ENCODE measurements around the gene SNTG2.

- TF ChIP-seq, protein P1, sequence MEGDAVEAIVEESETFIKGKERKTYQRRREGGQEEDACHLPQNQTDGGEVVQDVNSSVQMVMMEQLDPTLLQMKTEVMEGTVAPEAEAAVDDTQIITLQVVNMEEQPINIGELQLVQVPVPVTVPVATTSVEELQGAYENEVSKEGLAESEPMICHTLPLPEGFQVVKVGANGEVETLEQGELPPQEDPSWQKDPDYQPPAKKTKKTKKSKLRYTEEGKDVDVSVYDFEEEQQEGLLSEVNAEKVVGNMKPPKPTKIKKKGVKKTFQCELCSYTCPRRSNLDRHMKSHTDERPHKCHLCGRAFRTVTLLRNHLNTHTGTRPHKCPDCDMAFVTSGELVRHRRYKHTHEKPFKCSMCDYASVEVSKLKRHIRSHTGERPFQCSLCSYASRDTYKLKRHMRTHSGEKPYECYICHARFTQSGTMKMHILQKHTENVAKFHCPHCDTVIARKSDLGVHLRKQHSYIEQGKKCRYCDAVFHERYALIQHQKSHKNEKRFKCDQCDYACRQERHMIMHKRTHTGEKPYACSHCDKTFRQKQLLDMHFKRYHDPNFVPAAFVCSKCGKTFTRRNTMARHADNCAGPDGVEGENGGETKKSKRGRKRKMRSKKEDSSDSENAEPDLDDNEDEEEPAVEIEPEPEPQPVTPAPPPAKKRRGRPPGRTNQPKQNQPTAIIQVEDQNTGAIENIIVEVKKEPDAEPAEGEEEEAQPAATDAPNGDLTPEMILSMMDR (IDR thresholded peaks at IDR 0.05; ENCODE audit: extremely low read depth in 1 of 2, insufficient read depth in 1 of 2, low read depth in 1 of 2, low read length in 2 of 2) = no peak
- no peak for TF ChIP-seq MYC (IDR thresholded peaks at IDR 0.05; ENCODE audit: low read depth, low read length)
- no peak for TF ChIP-seq GATA2 (IDR thresholded peaks at IDR 0.05; ENCODE audit: insufficient read depth, insufficient read length, low read depth, low read length)
- TF ChIP-seq EZH2 (IDR thresholded peaks at IDR 0.05; ENCODE audit: borderline replicate concordance, low read depth, low read length, severe bottlenecking) = no peak
- TF ChIP-seq POLR2A (IDR thresholded peaks at IDR 0.05; ENCODE audit: low read depth, low read length) = no peak
- no peak for TF ChIP-seq JUN (IDR thresholded peaks at IDR 0.05; ENCODE audit: borderline replicate concordance, insufficient read depth, insufficient read length, low read depth)
Observed at GRCh38 chr2:1310202-1310601, 359.6 kb downstream of the SNTG2 start.
